Stimulated activated CD4-positive, alpha-beta T cell treated with anti-CD3 and anti-CD28 coated beads, Interleukin-15, amount 100 ng/mL, for 48 hours (primary cell): ENCODE measurements around the gene VPREB1.
"Not testable (repeated sequence)": the region's sequence is repeated elsewhere in the genome, so short reads cannot be mapped to it uniquely, and the experiment has no call there.

Source experiments
- DNase-seq, 2 donors: peaks; one replicate each; pipeline ENCODE4 v3.0.0-alpha.2; 2020; ENCODE audit warnings: low read depth in 2 of 2

The VPREB1 gene

GRCh38 chr22:22214819-22215329 is 29.7 kb upstream of the VPREB1 start:
- DNase-seq: no peak

GRCh38 chr22:22215659-22216449 is 28.7 kb upstream of the VPREB1 start:
- no peak for DNase-seq

GRCh38 chr22:22216450-22216959 is 28.1 kb upstream of the VPREB1 start:
- no peak for DNase-seq

GRCh38 chr22:22218302-22218701 is 26.3 kb upstream of the VPREB1 start:
- no peak for DNase-seq

- no peak for DNase-seq
Measured at GRCh38 chr22:22219140-22219996, 25.2 kb upstream of the VPREB1 start.

- DNase-seq: not testable (repeated sequence)
Measured at GRCh38 chr22:22221043-22221442, 23.5 kb upstream of the VPREB1 start.

- no peak for DNase-seq
Measured at GRCh38 chr22:22226448-22227187, 18.0 kb upstream of the VPREB1 start.

- no peak for DNase-seq
Measured at GRCh38 chr22:22228421-22228820, 16.2 kb upstream of the VPREB1 start.

GRCh38 chr22:22228921-22229320 is 15.7 kb upstream of the VPREB1 start:
- no peak for DNase-seq

GRCh38 chr22:22229683-22230420 is 14.7 kb upstream of the VPREB1 start:
- DNase-seq: no peak

GRCh38 chr22:22230438-22230837 is 14.1 kb upstream of the VPREB1 start:
- no peak for DNase-seq

GRCh38 chr22:22233081-22233480 is 11.5 kb upstream of the VPREB1 start:
- no peak for DNase-seq

- DNase-seq: peak; percentile 36 to 57
Measured at GRCh38 chr22:22235558-22235957, 9.0 kb upstream of the VPREB1 start.

- no peak for DNase-seq
Measured at GRCh38 chr22:22237521-22237920, 7.1 kb upstream of the VPREB1 start.

- no peak for DNase-seq
Measured at GRCh38 chr22:22239311-22239939, 5.2 kb upstream of the VPREB1 start.

- no peak for DNase-seq
Measured at GRCh38 chr22:22241554-22241898, 3.1 kb upstream of the VPREB1 start.

GRCh38 chr22:22242488-22242887 is 2.1 kb upstream of the VPREB1 start:
- DNase-seq: no peak

- no peak for DNase-seq
Measured at GRCh38 chr22:22243033-22243680, 1.4 kb upstream of the VPREB1 start.

- no peak for DNase-seq
Measured at GRCh38 chr22:22245256-22245909, 797 bp downstream of the VPREB1 start.
